ENCODE data around the gene SPATA2. TPM values are rescaled to one million over a fixed set of nuclear protein-coding genes. Genes with fewer than 3 reads are reported as not detected.

The SPATA2 gene
- total and polyA plus RNA-seq, 2 experiments from 2014 or later = 5.3 to 9.3 TPM

- TF ChIP-seq ZNF462 (CRISPR knock-in tag; IDR thresholded peaks at IDR 0.05) (no peak), ZNF331 (CRISPR knock-in tag; IDR thresholded peaks at IDR 0.05; ENCODE audit: low read depth) (no peak), EZH2 (IDR thresholded peaks at IDR 0.05; ENCODE audit: low read depth, unreplicated experiment) (no peak)
Observed at GRCh38 chr20:49935746-49936152, 20.4 kb upstream of the SPATA2 start (continued).

- no peaks in the 10 kb centered on the region for H3K36me3 ChIP-seq (ENCODE audit: insufficient read depth)
- no peak overlapping the region for H3K4me3 ChIP-seq
- Mint-ChIP-seq H3K27ac (no peak overlapping the region), H3K4me1 (0 out of 3 replicates have a peak, but pooled peaks cover 2% of the 10 kb centered on the region), H3K4me3 (no peak overlapping the region), H3K9me3 (no peaks in the 10 kb centered on the region), H3K36me3 (ENCODE audit: low read depth) (no peaks in the 10 kb centered on the region), H3K27me3 (ENCODE audit: insufficient read depth, low read depth, poor library complexity) (peaks cover 6% of the 10 kb centered on the region)
- no peak overlapping the region for H2AFZ ChIP-seq
- no peaks in the 10 kb centered on the region for H3K27me3 ChIP-seq (ENCODE audit: insufficient read depth)
- H3K27ac ChIP-seq (ENCODE audit: low read depth) = no peak overlapping the region
- no peaks in the 10 kb centered on the region for H3K79me2 ChIP-seq (replicated peaks; ENCODE audit: insufficient read depth)
- TF ChIP-seq NANOG (IDR thresholded peaks at IDR 0.05; ENCODE audit: borderline replicate concordance) = no peak
- no peak for TF ChIP-seq REST (IDR thresholded peaks at IDR 0.05; ENCODE audit: unreplicated experiment)
- no peak for TF ChIP-seq ETS1 (IDR thresholded peaks at IDR 0.05)
- TF ChIP-seq STAT1 (IDR thresholded peaks at IDR 0.05; ENCODE audit: unreplicated experiment) = no peak
- TF ChIP-seq JUNB (IDR thresholded peaks at IDR 0.05; ENCODE audit: unreplicated experiment) = no peak
- no peak for TF ChIP-seq CTCF (conservative IDR thresholded peaks at IDR 0.05; ENCODE audit: low read depth in 2 of 2)
- no peak for TF ChIP-seq EZH2 (IDR thresholded peaks at IDR 0.05; ENCODE audit: low read depth, unreplicated experiment)
- DNase-seq (ENCODE audit: low spot score) = no peak
- H4K20me1 ChIP-seq (replicated peaks; ENCODE audit: insufficient read depth) = no peaks in the 10 kb centered on the region
- H3K9me2 ChIP-seq (ENCODE audit: insufficient read depth) = no peaks in the 10 kb centered on the region
- H3K4me1 ChIP-seq (ENCODE audit: insufficient read depth) = no peaks in the 10 kb centered on the region
- H3K4me2 ChIP-seq = no peak overlapping the region
- ATAC-seq = no peak
- no peaks in the 10 kb centered on the region for H3F3A ChIP-seq (replicated peaks; ENCODE audit: low read depth)
Observed at GRCh38 chr20:49929142-49929494, 13.8 kb upstream of the SPATA2 start.
